ENCODE data around the gene FCHSD1. TPM values are rescaled to one million over a fixed set of nuclear protein-coding genes. Genes with fewer than 3 reads are reported as not detected.

The FCHSD1 gene
- total and polyA plus RNA-seq, 2 donors (not counting 1 experiment from before 2014, with no cell fraction given): 123 to 193 TPM

DNA sequence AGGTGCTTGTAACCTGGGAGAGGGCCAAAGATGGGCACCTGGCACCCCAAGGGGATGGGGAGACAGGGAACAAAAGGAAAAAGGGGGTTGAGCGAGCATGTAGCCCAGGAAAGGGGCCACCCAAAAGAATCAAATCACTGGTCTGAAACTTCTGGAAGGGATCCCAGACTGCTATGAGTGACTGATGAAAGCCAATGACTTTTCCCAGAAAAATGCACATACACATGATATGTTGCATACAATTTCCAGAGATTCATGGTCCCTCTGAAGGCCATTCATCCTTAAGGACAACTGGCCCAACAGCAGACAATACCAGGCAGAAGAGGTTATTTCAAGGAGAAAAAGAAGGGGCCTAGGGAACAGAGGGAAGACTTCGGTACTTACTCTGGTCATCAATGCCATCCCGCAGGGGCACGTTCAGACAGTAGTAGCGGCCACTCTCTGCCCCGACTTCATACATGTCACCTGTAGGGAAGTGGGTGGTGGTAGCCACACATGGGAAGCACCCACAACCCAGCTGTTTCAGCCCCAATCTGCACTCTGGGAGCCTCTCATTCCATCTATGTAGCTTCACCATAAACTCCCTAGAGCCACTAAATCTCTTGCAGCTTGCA is 22.9 kb downstream of the FCHSD1 start:
- ChIA-PET POLR2A (no interaction called here), CTCF (interaction anchor here (1.1 kb wide), 1 partner anchor 9 kb away, joined by 4 read pairs; no protein-coding TSS in a partner anchor)
- no peak for TF ChIP-seq EZH2 (IDR thresholded peaks at IDR 0.05; ENCODE audit: borderline replicate concordance, insufficient read depth, low read depth, low read length, poor library complexity, severe bottlenecking)
- TF ChIP-seq, protein P1, sequence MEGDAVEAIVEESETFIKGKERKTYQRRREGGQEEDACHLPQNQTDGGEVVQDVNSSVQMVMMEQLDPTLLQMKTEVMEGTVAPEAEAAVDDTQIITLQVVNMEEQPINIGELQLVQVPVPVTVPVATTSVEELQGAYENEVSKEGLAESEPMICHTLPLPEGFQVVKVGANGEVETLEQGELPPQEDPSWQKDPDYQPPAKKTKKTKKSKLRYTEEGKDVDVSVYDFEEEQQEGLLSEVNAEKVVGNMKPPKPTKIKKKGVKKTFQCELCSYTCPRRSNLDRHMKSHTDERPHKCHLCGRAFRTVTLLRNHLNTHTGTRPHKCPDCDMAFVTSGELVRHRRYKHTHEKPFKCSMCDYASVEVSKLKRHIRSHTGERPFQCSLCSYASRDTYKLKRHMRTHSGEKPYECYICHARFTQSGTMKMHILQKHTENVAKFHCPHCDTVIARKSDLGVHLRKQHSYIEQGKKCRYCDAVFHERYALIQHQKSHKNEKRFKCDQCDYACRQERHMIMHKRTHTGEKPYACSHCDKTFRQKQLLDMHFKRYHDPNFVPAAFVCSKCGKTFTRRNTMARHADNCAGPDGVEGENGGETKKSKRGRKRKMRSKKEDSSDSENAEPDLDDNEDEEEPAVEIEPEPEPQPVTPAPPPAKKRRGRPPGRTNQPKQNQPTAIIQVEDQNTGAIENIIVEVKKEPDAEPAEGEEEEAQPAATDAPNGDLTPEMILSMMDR (IDR thresholded peaks at IDR 0.05): no peak
- H3K4me2 ChIP-seq (replicated peaks; ENCODE audit: low read depth, low read length, poor library complexity, severe bottlenecking): no peak overlapping the region
- H2AFZ ChIP-seq (ENCODE audit: insufficient read depth, low read depth, low read length, poor library complexity, severe bottlenecking): no peak overlapping the region
- no peak overlapping the region for H3K27ac ChIP-seq (ENCODE audit: low read length in 2 of 2)
- no peaks in the 10 kb centered on the region for H3K9me3 Mint-ChIP-seq (ENCODE audit: insufficient read depth)
- H3K4me1 Mint-ChIP-seq: peaks cover 10% of the 10 kb centered on the region
- DNase-seq (no peak), ATAC-seq (ENCODE audit: low read depth) (no peak)
- H3K27me3 Mint-ChIP-seq: no peaks in the 10 kb centered on the region
- H3K9ac ChIP-seq (ENCODE audit: low read length): no peak overlapping the region
- no peak overlapping the region for H3K4me3 ChIP-seq (ENCODE audit: control extremely low read depth in 1 of 5, extremely low read depth in 1 of 5, insufficient read depth in 1 of 5, low read depth in 2 of 5, low read length in 4 of 5)
- no peaks in the 10 kb centered on the region for H3K9me3 ChIP-seq (ENCODE audit: control extremely low read depth in 1 of 3, control insufficient read depth in 2 of 3, insufficient read depth in 1 of 3, low read length in 2 of 3)
- H3K79me2 ChIP-seq (ENCODE audit: control insufficient read depth, insufficient read depth, low read length): peaks cover 34% of the 10 kb centered on the region
- H3K27ac Mint-ChIP-seq: no peak overlapping the region
- H3K4me3 Mint-ChIP-seq: no peak overlapping the region
- no peaks in the 10 kb centered on the region for H4K20me1 ChIP-seq (ENCODE audit: control insufficient read depth, insufficient read depth, low read length, poor library complexity, severe bottlenecking)
- intact Hi-C loops (cut with micrococcal nuclease): no loop called here
- WGBS (ENCODE audit: insufficient coverage): 100% methylated on average over 2 of the region's 6 CpGs
- H3K36me3 ChIP-seq (replicated peaks in 1 of 2; ENCODE audit: control extremely low read depth in 1 of 2, control insufficient read depth in 1 of 2, extremely low read depth in 1 of 2, insufficient read depth in 2 of 2, low read length in 1 of 2): peaks cover 1 to 59% of the 10 kb centered on the region in 2 experiments
- no peaks in the 10 kb centered on the region for H3K27me3 ChIP-seq (replicated peaks in 1 of 4; ENCODE audit: control extremely low read depth in 1 of 4, control insufficient read depth in 3 of 4, insufficient read depth in 4 of 4, low read length in 3 of 4)
- peaks cover 7 to 8% of the 10 kb centered on the region in 2 donors for H3K4me1 ChIP-seq (ENCODE audit: control insufficient read depth in 2 of 2, insufficient read depth in 2 of 2, low read length in 2 of 2)

DNA sequence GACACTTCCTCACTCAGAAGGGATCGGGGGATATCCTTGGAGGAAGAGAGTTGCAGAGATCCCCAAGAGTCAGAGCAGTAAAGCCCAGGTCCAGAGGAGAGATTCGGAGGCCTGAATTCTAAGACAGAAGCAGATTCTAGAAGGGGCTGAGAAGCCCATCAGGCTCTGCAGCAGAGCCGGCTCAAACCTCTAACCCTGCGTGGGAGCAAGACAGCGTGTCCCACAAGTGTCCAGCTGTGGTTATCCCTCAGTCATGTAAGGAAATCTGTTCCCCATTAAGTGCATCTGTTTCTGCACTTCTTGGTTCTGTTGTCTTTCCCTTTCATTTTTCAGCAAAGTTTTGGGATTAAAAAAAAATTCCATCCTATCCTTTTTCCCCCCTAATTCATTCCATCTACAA is 27.6 kb downstream of the FCHSD1 start:
- peaks cover 21 to 30% of the 10 kb centered on the region in 2 donors for H3K4me1 ChIP-seq (ENCODE audit: control insufficient read depth in 2 of 2, insufficient read depth in 2 of 2, low read length in 2 of 2)
- H4K20me1 ChIP-seq (ENCODE audit: control insufficient read depth, insufficient read depth, low read length, poor library complexity, severe bottlenecking): no peaks in the 10 kb centered on the region
- no peak for ATAC-seq (ENCODE audit: low read depth)
- H3K27ac Mint-ChIP-seq: peak overlapping the region; percentile 76
- no peaks in the 10 kb centered on the region for H3K9me3 ChIP-seq (ENCODE audit: control extremely low read depth in 1 of 3, control insufficient read depth in 2 of 3, insufficient read depth in 1 of 3, low read length in 2 of 3)
- H3K4me3 Mint-ChIP-seq: peak overlapping the region; percentile 35
- H3K4me3 ChIP-seq (ENCODE audit: control extremely low read depth in 1 of 5, extremely low read depth in 1 of 5, insufficient read depth in 1 of 5, low read depth in 2 of 5, low read length in 4 of 5): peak overlapping the region in 1 of 5 experiments; percentile 2
- intact Hi-C loops (cut with micrococcal nuclease): no loop called here
- H3K27ac ChIP-seq (ENCODE audit: low read length in 2 of 2): peak overlapping the region; percentile 62 to 64
- DNase-seq: no peak
- peaks cover 23% of the 10 kb centered on the region for H3K79me2 ChIP-seq (ENCODE audit: control insufficient read depth, insufficient read depth, low read length)
- POLR2A ChIA-PET: interaction anchor here (0.6 to 1.3 kb wide), 5 partner anchors 10 to 60 kb away, joined by 4 to 9 read pairs (median 4); partner anchors contain the start of genes FCHSD1 and RELL2
- peaks cover 0 to 55% of the 10 kb centered on the region in 2 experiments for H3K36me3 ChIP-seq (replicated peaks in 1 of 2; ENCODE audit: control extremely low read depth in 1 of 2, control insufficient read depth in 1 of 2, extremely low read depth in 1 of 2, insufficient read depth in 2 of 2, low read length in 1 of 2)
- CTCF ChIA-PET: interaction anchor here (0.7 to 28.1 kb wide), 8 partner anchors 10 to 334 kb away, joined by 3 to 760 read pairs (median 6); partner anchors contain the start of genes HDAC3 and RELL2
- no peaks in the 10 kb centered on the region for H3K27me3 ChIP-seq (replicated peaks in 1 of 4; ENCODE audit: control extremely low read depth in 1 of 4, control insufficient read depth in 3 of 4, insufficient read depth in 4 of 4, low read length in 3 of 4)
- 85% methylated on average over 5 of the region's 5 CpGs for WGBS (ENCODE audit: insufficient coverage)
- TF ChIP-seq, protein P1 (IDR thresholded peaks at IDR 0.05): no peak
- no peak for TF ChIP-seq EZH2 (IDR thresholded peaks at IDR 0.05; ENCODE audit: borderline replicate concordance, insufficient read depth, low read depth, low read length, poor library complexity, severe bottlenecking)
- H3K4me2 ChIP-seq (replicated peaks; ENCODE audit: low read depth, low read length, poor library complexity, severe bottlenecking): peak overlapping the region; percentile 55
- no peak overlapping the region for H3K9ac ChIP-seq (ENCODE audit: low read length)
- H3K9me3 Mint-ChIP-seq (ENCODE audit: insufficient read depth): no peaks in the 10 kb centered on the region
- H3K4me1 Mint-ChIP-seq: peaks cover 23% of the 10 kb centered on the region
- H3K27me3 Mint-ChIP-seq: no peaks in the 10 kb centered on the region
- H2AFZ ChIP-seq (ENCODE audit: insufficient read depth, low read depth, low read length, poor library complexity, severe bottlenecking): peak overlapping the region; percentile 7

Data from B cell (primary cell).